Upper lobe of left lung (tissue), 4 donors: ENCODE measurements around the gene MCAM.

ENCODE experiments used
- POLR2A ChIP-seq, 4 donors: fragments of 450-650 bp; IDR thresholded peaks; one replicate each; pipeline ENCODE4 v1.5.1; 2016 to 2017; ENCODE audit warnings: antibody characterized with exemption in 4 of 4, mild to moderate bottlenecking in 2 of 4
- TF ChIP-seq, protein P1 (sequence below), 6 experiments: fragments of 450-650 bp in 4 of 6; fragments of 200-600 bp in 2 of 6; sonication (generic) in 2 of 6; IDR thresholded peaks; one replicate each; pipeline ENCODE4 v1.5.1; 2016 to 2019; ENCODE audit warnings: antibody characterized with exemption in 6 of 6

DNA sequence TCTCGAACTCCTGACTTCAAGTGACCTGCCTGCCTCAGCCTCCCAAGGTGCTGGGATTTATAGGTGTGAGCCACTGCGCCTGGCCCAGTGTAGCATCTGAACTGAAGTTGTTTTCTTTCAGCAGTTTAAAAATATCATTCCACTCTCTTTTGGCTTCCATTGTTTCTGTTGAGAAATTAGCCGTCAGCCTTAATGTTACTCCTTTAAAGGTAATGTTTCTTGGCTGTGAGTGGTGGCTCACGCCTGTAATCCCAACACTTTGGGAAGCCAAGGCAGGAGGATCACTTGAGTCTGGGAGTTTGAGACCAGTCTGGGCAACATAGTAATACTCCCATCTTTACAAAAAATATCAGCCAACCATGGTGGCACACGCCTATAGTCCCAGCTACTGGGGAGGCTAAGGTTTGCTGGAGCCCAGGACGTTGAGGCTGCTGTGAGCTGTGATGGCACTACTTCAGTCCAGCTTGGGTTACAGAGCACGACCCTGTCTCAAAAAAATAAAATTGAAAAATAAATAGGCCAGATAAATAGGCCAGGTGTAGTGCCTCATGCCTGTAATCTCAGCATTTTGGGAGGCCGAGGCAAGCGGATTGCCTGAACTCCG, 25.9 kb downstream of the MCAM start:
- no peak for TF ChIP-seq POLR2A (IDR thresholded peaks at IDR 0.05)
- TF ChIP-seq, protein P1, sequence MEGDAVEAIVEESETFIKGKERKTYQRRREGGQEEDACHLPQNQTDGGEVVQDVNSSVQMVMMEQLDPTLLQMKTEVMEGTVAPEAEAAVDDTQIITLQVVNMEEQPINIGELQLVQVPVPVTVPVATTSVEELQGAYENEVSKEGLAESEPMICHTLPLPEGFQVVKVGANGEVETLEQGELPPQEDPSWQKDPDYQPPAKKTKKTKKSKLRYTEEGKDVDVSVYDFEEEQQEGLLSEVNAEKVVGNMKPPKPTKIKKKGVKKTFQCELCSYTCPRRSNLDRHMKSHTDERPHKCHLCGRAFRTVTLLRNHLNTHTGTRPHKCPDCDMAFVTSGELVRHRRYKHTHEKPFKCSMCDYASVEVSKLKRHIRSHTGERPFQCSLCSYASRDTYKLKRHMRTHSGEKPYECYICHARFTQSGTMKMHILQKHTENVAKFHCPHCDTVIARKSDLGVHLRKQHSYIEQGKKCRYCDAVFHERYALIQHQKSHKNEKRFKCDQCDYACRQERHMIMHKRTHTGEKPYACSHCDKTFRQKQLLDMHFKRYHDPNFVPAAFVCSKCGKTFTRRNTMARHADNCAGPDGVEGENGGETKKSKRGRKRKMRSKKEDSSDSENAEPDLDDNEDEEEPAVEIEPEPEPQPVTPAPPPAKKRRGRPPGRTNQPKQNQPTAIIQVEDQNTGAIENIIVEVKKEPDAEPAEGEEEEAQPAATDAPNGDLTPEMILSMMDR (IDR thresholded peaks at IDR 0.05) = no peak
